GM12878 (cell line): ENCODE measurements around the gene RARRES2.

Experiments
- CEBPB ChIP-seq, 2 experiments: fragments of 150-350 bp in 1 of 2; IDR thresholded peaks; 2 replicates each; pipeline ENCODE4 v1.6.1; 2012 to 2014; ENCODE audit warnings: low read depth in 2 of 2, low read length in 2 of 2, borderline replicate concordance in 1 of 2, inconsistent platforms in 1 of 2
- CTCF ChIP-seq, 3 experiments: IDR thresholded peaks in 2 of 3; conservative IDR thresholded peaks in 1 of 3; 2 replicates each; pipeline ENCODE4 v1.5.1; 2011; ENCODE audit warnings: low read depth in 3 of 3, low read length in 3 of 3, mild to moderate bottlenecking in 3 of 3, control low read depth in 2 of 3, moderate library complexity in 2 of 3, inconsistent platforms in 1 of 3, mixed read lengths in 1 of 3; ENCODE audit not compliant: control insufficient read depth in 2 of 3, insufficient read depth in 1 of 3; ENCODE audit errors: extremely low read depth in 1 of 3
- E2F8 ChIP-seq: fragments of 450-650 bp; IDR thresholded peaks from 2 replicates; pipeline ENCODE4 v1.6.1; 2018; ENCODE audit warnings: mild to moderate bottlenecking, low read depth, moderate library complexity; ENCODE audit not compliant: partially characterized antibody
- POLR2AphosphoS2 ChIP-seq: IDR thresholded peaks from 2 replicates; pipeline ENCODE4 v1.6.1; 2011; ENCODE audit warnings: low read depth, mild to moderate bottlenecking, low read length, improper control_type of control experiment, moderate library complexity
- RBBP5 ChIP-seq: fragments of 200-600 bp; sonication (generic); conservative IDR thresholded peaks from 2 replicates; pipeline ENCODE4 v1.6.1; 2016
- SKIL ChIP-seq: fragments of 450-650 bp; IDR thresholded peaks from 2 replicates; pipeline ENCODE4 v1.6.1; 2017; ENCODE audit warnings: mild to moderate bottlenecking, low read depth, inconsistent platforms; ENCODE audit not compliant: poor library complexity, severe bottlenecking
- TAF1 ChIP-seq: IDR thresholded peaks from 2 replicates; pipeline ENCODE4 v1.6.1; 2011; ENCODE audit warnings: mild to moderate bottlenecking, low read depth, low read length, borderline replicate concordance
- USF2 ChIP-seq: IDR thresholded peaks from 2 replicates; pipeline ENCODE4 v1.6.1; 2011; ENCODE audit warnings: low read depth, low read length, improper control_type of control experiment, borderline replicate concordance

GRCh38 chr7:150375662-150376521 is 34.5 kb upstream of the RARRES2 start:
- TF ChIP-seq TAF1 (no peak), USF2 (no peak), CTCF (IDR thresholded peaks at IDR 0.05 in 2 of 3, conservative IDR thresholded peaks at IDR 0.05 in 1 of 3; ENCODE audit: control insufficient read depth in 2 of 3, extremely low read depth in 1 of 3, insufficient read depth in 1 of 3, low read depth in 3 of 3, low read length in 3 of 3) (no peak), RBBP5 (no peak), POLR2AphosphoS2 (0 out of 2 replicates have a peak, but pooled peaks have one; percentile 42), CEBPB (IDR thresholded peaks at IDR 0.05; ENCODE audit: borderline replicate concordance in 1 of 2, low read depth in 2 of 2, low read length in 2 of 2) (no peak), E2F8 (peak; percentile 31), SKIL (peak; percentile 53)
